SK-N-SH treated with all-trans-retinoic acid at 6 μM for 48 hours (cell line): ENCODE results near the gene NSMF.

ENCODE experiments used
- ATAC-seq: fragments of 200-7000 bp; cut with Tn5 transposase; 3 replicates; pipeline ENCODE4 v1.9.1; 2020; ENCODE audit warnings: mild to moderate bottlenecking, moderate library complexity
- ARNTL ChIP-seq: fragments of 450-650 bp; formaldehyde crosslinking; IDR thresholded peaks from 2 replicates; pipeline ENCODE4 v1.5.0; 2020; ENCODE audit warnings: low read depth, mild to moderate bottlenecking, moderate library complexity, borderline replicate concordance
- BACH2 ChIP-seq: fragments of 250-450 bp; sonication (Bioruptor Pico); IDR thresholded peaks from 2 replicates; pipeline ENCODE4 v1.9.0; 2021; ENCODE audit warnings: mild to moderate bottlenecking, borderline replicate concordance
- CREB5 ChIP-seq: fragments of 250-450 bp; sonication (Bioruptor Pico); IDR thresholded peaks from 2 replicates; pipeline ENCODE4 v1.5.1; 2020; ENCODE audit warnings: low read depth, mild to moderate bottlenecking, moderate library complexity
- ESRRG ChIP-seq: fragments of 250-450 bp; sonication (Bioruptor Pico); IDR thresholded peaks from 2 replicates; pipeline ENCODE4 v1.6.1; 2021; ENCODE audit warnings: mild to moderate bottlenecking
- ISL1 ChIP-seq: fragments of 250-450 bp; sonication (Bioruptor Pico); IDR thresholded peaks from 2 replicates; pipeline ENCODE4 v2.1.2; 2022; ENCODE audit warnings: mild to moderate bottlenecking, moderate library complexity
- OSR1 ChIP-seq: fragments of 250-450 bp; sonication (Bioruptor Pico); IDR thresholded peaks from 2 replicates; pipeline ENCODE4 v1.8.0; 2022; ENCODE audit warnings: moderate library complexity, mild to moderate bottlenecking, inconsistent platforms
- PATZ1 ChIP-seq: fragments of 250-450 bp; sonication (Bioruptor Pico); IDR thresholded peaks from 2 replicates; pipeline ENCODE4 v1.8.0; 2020; ENCODE audit warnings: mild to moderate bottlenecking, moderate library complexity, borderline replicate concordance
- POU6F1 ChIP-seq: fragments of 250-450 bp; sonication (Bioruptor Pico); IDR thresholded peaks from 2 replicates; pipeline ENCODE4 v1.8.0; 2021; ENCODE audit warnings: low read depth, mild to moderate bottlenecking, moderate library complexity, borderline replicate concordance
- PPARA ChIP-seq: fragments of 250-450 bp; sonication (Bioruptor Pico); IDR thresholded peaks from 2 replicates; pipeline ENCODE4 v1.5.0; 2020; ENCODE audit warnings: mild to moderate bottlenecking, borderline replicate concordance
- RARB ChIP-seq: fragments of 250-450 bp; sonication (Bioruptor Pico); IDR thresholded peaks from 2 replicates; pipeline ENCODE4 v1.8.0; 2021; ENCODE audit warnings: mild to moderate bottlenecking, moderate library complexity
- TCF4 ChIP-seq: fragments of 250-450 bp; sonication (Bioruptor Pico); IDR thresholded peaks from 2 replicates; pipeline ENCODE4 v1.8.0; 2021; ENCODE audit warnings: mild to moderate bottlenecking, moderate library complexity, borderline replicate concordance
- TSHZ2 ChIP-seq: fragments of 250-450 bp; sonication (Bioruptor Pico); IDR thresholded peaks from 2 replicates; pipeline ENCODE4 v1.5.0; 2020; ENCODE audit warnings: mild to moderate bottlenecking, moderate library complexity
- ZC3H10 ChIP-seq: fragments of 250-450 bp; sonication (Bioruptor Pico); IDR thresholded peaks from 2 replicates; pipeline ENCODE4 v1.5.1; 2021; ENCODE audit warnings: mild to moderate bottlenecking, moderate library complexity
- ZFP30 ChIP-seq: fragments of 450-650 bp; formaldehyde crosslinking; IDR thresholded peaks from 2 replicates; pipeline ENCODE4 v1.5.0; 2022; ENCODE audit warnings: mild to moderate bottlenecking, moderate library complexity
- ZNF70 ChIP-seq: fragments of 450-650 bp; formaldehyde crosslinking; IDR thresholded peaks from 2 replicates; pipeline ENCODE4 v1.5.0; 2020; ENCODE audit warnings: mild to moderate bottlenecking, moderate library complexity

NSMF gene

GRCh38 chr9:137454597-137455358, 4.4 kb downstream of the NSMF start (continued):
- no peak for TF ChIP-seq TSHZ2
- TF ChIP-seq PATZ1 (CRISPR knock-in tag): no peak
- no peak for TF ChIP-seq BACH2

- peak; percentile 15 for ATAC-seq
Measured at GRCh38 chr9:137454145-137454596, 5.0 kb downstream of the NSMF start.

More at GRCh38 chr9:137454145-137454596, 5.0 kb downstream of the NSMF start:
- TF ChIP-seq ZFP30 (no peak), ZNF70 (CRISPR knock-in tag) (no peak), OSR1 (CRISPR knock-in tag) (no peak), ARNTL (CRISPR knock-in tag) (no peak), PPARA (CRISPR knock-in tag) (no peak), PATZ1 (CRISPR knock-in tag) (no peak), TCF4 (CRISPR knock-in tag) (no peak), POU6F1 (CRISPR knock-in tag) (no peak), CREB5 (CRISPR knock-in tag) (no peak), ESRRG (CRISPR knock-in tag) (no peak), TSHZ2 (no peak), ZC3H10 (no peak), ISL1 (CRISPR knock-in tag) (no peak), RARB (no peak)
- TF ChIP-seq, all 23 proteins: peak for 0
